HepG2 (cell line): ENCODE results near the gene ARPC1A. TPM values are rescaled to one million over a fixed set of nuclear protein-coding genes. Genes with fewer than 3 reads are reported as not detected.

Experiments used
- AKAP8 ChIP-seq: sonication (generic); formaldehyde crosslinking; IDR thresholded peaks from 2 replicates; pipeline ENCODE4 v1.5.1; 2020; ENCODE audit warnings: mild to moderate bottlenecking, missing genetic modification reagents
- BRD4 ChIP-seq: sonication (generic); formaldehyde crosslinking; IDR thresholded peaks from 2 replicates; pipeline ENCODE4 v1.4.0; 2020; ENCODE audit warnings: missing genetic modification reagents
- DR1 ChIP-seq: sonication (generic); formaldehyde crosslinking; IDR thresholded peaks from 2 replicates; pipeline ENCODE4 v1.8.0; 2021; ENCODE audit warnings: mild to moderate bottlenecking, missing genetic modification reagents, inconsistent platforms
- GABPB1 ChIP-seq: IDR thresholded peaks from 2 replicates; pipeline ENCODE4 v1.6.1; 2016; ENCODE audit warnings: mild to moderate bottlenecking, missing genetic modification reagents, moderate library complexity, missing compliant biosample characterization
- HDAC1 ChIP-seq: sonication (generic); formaldehyde crosslinking; IDR thresholded peaks from 2 replicates; pipeline ENCODE4 v1.5.1; 2020; ENCODE audit warnings: mild to moderate bottlenecking, missing genetic modification reagents
- HIVEP1 ChIP-seq: sonication (generic); formaldehyde crosslinking; IDR thresholded peaks from 2 replicates; pipeline ENCODE4 v1.4.0; 2020; ENCODE audit warnings: mild to moderate bottlenecking, missing genetic modification reagents
- HOXD1 ChIP-seq: sonication (generic); formaldehyde crosslinking; IDR thresholded peaks from 2 replicates; pipeline ENCODE4 v1.5.0; 2020; ENCODE audit warnings: missing genetic modification reagents
- IKZF1 ChIP-seq: fragments of 450-650 bp; IDR thresholded peaks from 2 replicates; pipeline ENCODE4 v1.7.1; 2016
- IRX3 ChIP-seq: sonication (generic); formaldehyde crosslinking; IDR thresholded peaks from 2 replicates; pipeline ENCODE4 v1.8.1; 2023; ENCODE audit warnings: mild to moderate bottlenecking, low read depth, missing genetic modification reagents, borderline replicate concordance
- KMT2B ChIP-seq: IDR thresholded peaks from 2 replicates; pipeline ENCODE4 v1.6.1; 2016; ENCODE audit warnings: missing genetic modification reagents, missing compliant biosample characterization
- MIER2 ChIP-seq: IDR thresholded peaks from 2 replicates; pipeline ENCODE4 v1.6.1; 2016; ENCODE audit warnings: missing biosample characterization, missing genetic modification reagents
- NFAT5 ChIP-seq: sonication (generic); formaldehyde crosslinking; IDR thresholded peaks from 2 replicates; pipeline ENCODE4 v1.4.0; 2020; ENCODE audit warnings: missing genetic modification reagents
- RNF2 ChIP-seq: fragments of 450-650 bp; conservative IDR thresholded peaks from 2 replicates; pipeline ENCODE4 v1.6.1; 2016; ENCODE audit warnings: low read depth
- RXRA ChIP-seq: sonication (generic); formaldehyde crosslinking; IDR thresholded peaks from 2 replicates; pipeline ENCODE4 v1.5.1; 2020; ENCODE audit warnings: missing genetic modification reagents
- SRSF1 ChIP-seq: fragments of 200-400 bp; formaldehyde crosslinking; optimal IDR thresholded peaks from 2 replicates; pipeline ENCODE3; 2017; ENCODE audit warnings: mild to moderate bottlenecking, low read depth, low read length, moderate library complexity
- SRSF9 ChIP-seq: fragments of 200-400 bp; formaldehyde crosslinking; IDR thresholded peaks from 2 replicates; pipeline ENCODE4 v1.6.1; 2018; ENCODE audit warnings: borderline replicate concordance, mild to moderate bottlenecking, low read depth, low read length; ENCODE audit not compliant: insufficient read depth, poor library complexity, severe bottlenecking
- TAF1 ChIP-seq: sonication (generic); formaldehyde crosslinking; IDR thresholded peaks from 2 replicates; pipeline ENCODE4 v1.4.0; 2020; ENCODE audit warnings: missing genetic modification reagents
- TBX2 ChIP-seq: sonication (generic); formaldehyde crosslinking; IDR thresholded peaks from 2 replicates; pipeline ENCODE4 v1.5.0; 2020; ENCODE audit warnings: missing genetic modification reagents, mild to moderate bottlenecking, borderline replicate concordance
- TRIM24 ChIP-seq: sonication (generic); formaldehyde crosslinking; IDR thresholded peaks from 2 replicates; pipeline ENCODE4 v1.8.0; 2022; ENCODE audit warnings: mild to moderate bottlenecking, missing genetic modification reagents
- ZNF326 ChIP-seq: sonication (generic); formaldehyde crosslinking; IDR thresholded peaks from 2 replicates; pipeline ENCODE4 v1.4.0; 2020; ENCODE audit warnings: missing genetic modification reagents, borderline replicate concordance
- ZNF543 ChIP-seq: sonication (generic); formaldehyde crosslinking; IDR thresholded peaks from 2 replicates; pipeline ENCODE4 v1.4.0; 2020; ENCODE audit warnings: mild to moderate bottlenecking, missing genetic modification reagents
- ZNF780A ChIP-seq: sonication (generic); formaldehyde crosslinking; IDR thresholded peaks from 2 replicates; pipeline ENCODE4 v1.8.0; 2022; ENCODE audit warnings: mild to moderate bottlenecking, missing genetic modification reagents, moderate library complexity
- ZNF83 ChIP-seq: sonication (generic); formaldehyde crosslinking; IDR thresholded peaks from 2 replicates; pipeline ENCODE4 v1.4.0; 2020; ENCODE audit warnings: missing genetic modification reagents, mild to moderate bottlenecking, borderline replicate concordance
- polyA plus RNA-seq, 8 experiments: library from polyadenylated mRNA; depleted of rRNA in 3 of 8; stranded (reverse) in 7 of 8; unstranded in 1 of 8; fragments of >200 nt; fragmentation: Illumina TruSeq in 4 of 8; extraction: Trizol in 4 of 8; gene quantifications; 2 replicates each; pipeline versions ENCODE4 v1.2.1 to v1.2.3, GENCODE V29; 2011 to 2016; ENCODE audit warnings: low read depth in 4 of 8, missing spikeins in 1 of 8, mixed read lengths in 1 of 8; ENCODE audit not compliant: insufficient read depth in 1 of 8
- total RNA-seq, 5 experiments: library from RNA; depleted of rRNA; stranded (reverse); fragments of >200 nt; fragmentation: Illumina TruSeq; extraction: Trizol; gene quantifications; 2 replicates each; pipeline ENCODE4 v1.2.3, GENCODE V29; 2016; ENCODE audit warnings: low read depth in 1 of 5
- TF ChIP-seq, protein P1 (sequence below): sonication (generic); formaldehyde crosslinking; IDR thresholded peaks from 2 replicates; pipeline ENCODE4 v1.4.0; 2020; ENCODE audit warnings: missing genetic modification reagents
- TF ChIP-seq, protein P2 (sequence below): IDR thresholded peaks from 2 replicates; pipeline ENCODE4 v1.6.1; 2016
- TF ChIP-seq, protein P3 (sequence below): sonication (generic); formaldehyde crosslinking; IDR thresholded peaks from 2 replicates; pipeline ENCODE4 v1.4.0; 2020; ENCODE audit warnings: missing genetic modification reagents

Gene ARPC1A
- total and polyA plus RNA-seq, 2 of the 13 experiments (the other 11 are each of a cell fraction or from before 2014, with no cell fraction given): 44.3 to 88.5 TPM

DNA sequence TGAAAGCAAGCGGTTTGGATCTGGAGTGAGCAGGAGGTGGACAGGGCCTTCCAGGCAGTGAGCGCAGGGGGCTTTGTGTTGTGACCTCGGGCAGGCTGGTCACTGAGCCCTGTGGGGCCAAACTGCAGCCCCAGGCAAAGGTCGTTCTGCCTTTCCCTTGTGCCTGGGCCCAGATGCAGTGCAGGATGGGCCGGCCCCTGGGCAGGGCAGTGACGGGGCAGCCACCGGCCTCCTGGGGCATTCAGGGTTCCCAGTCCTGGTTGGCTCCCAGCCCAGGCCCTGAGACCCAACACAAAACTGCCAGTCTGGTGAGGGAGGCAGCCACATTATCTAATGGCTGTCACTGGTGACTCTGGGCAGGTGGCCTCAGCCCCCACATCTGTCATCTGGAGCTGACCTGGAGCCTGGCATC is 56.0 kb downstream of the ARPC1A start (continued):
- TF ChIP-seq HOXD1 (CRISPR knock-in tag) (no peak), DR1 (CRISPR knock-in tag) (no peak), RXRA (CRISPR knock-in tag) (peak; percentile 82; the same call in 1 of the 2 replicates), SRSF9 (no peak), TBX2 (CRISPR knock-in tag) (no peak), HDAC1 (CRISPR knock-in tag) (peak; percentile 53), MIER2 (CRISPR knock-in tag) (no peak), KMT2B (no peak), RNF2 (no peak), GABPB1 (no peak), NFAT5 (no peak), BRD4 (no peak), ZNF543 (0 out of 2 replicates have a peak, but pooled peaks have one; percentile 16), ZNF780A (no peak), AKAP8 (CRISPR knock-in tag) (no peak), IKZF1 (no peak), ZNF326 (CRISPR knock-in tag) (no peak), SRSF1 (no peak), HIVEP1 (CRISPR knock-in tag) (no peak), TRIM24 (no peak), TAF1 (CRISPR knock-in tag) (no peak), ZNF83 (CRISPR knock-in tag) (no peak), IRX3 (CRISPR knock-in tag) (no peak)
- TF ChIP-seq, protein P1, sequence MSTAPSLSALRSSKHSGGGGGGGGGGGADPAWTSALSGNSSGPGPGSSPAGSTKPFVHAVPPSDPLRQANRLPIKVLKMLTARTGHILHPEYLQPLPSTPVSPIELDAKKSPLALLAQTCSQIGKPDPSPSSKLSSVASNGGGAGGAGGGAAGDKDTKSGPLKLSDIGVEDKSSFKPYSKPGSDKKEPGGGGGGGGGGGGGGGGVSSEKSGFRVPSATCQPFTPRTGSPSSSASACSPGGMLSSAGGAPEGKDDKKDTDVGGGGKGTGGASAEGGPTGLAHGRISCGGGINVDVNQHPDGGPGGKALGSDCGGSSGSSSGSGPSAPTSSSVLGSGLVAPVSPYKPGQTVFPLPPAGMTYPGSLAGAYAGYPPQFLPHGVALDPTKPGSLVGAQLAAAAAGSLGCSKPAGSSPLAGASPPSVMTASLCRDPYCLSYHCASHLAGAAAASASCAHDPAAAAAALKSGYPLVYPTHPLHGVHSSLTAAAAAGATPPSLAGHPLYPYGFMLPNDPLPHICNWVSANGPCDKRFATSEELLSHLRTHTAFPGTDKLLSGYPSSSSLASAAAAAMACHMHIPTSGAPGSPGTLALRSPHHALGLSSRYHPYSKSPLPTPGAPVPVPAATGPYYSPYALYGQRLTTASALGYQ: no peak
- TF ChIP-seq, protein P2, sequence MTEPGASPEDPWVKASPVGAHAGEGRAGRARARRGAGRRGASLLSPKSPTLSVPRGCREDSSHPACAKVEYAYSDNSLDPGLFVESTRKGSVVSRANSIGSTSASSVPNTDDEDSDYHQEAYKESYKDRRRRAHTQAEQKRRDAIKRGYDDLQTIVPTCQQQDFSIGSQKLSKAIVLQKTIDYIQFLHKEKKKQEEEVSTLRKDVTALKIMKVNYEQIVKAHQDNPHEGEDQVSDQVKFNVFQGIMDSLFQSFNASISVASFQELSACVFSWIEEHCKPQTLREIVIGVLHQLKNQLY (CRISPR knock-in tag): no peak
- TF ChIP-seq, protein P3, sequence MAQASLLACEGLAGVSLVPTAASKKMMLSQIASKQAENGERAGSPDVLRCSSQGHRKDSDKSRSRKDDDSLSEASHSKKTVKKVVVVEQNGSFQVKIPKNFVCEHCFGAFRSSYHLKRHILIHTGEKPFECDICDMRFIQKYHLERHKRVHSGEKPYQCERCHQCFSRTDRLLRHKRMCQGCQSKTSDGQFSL (CRISPR knock-in tag): no peak
